GM21381 (cell line): ENCODE results near the gene UHRF1.
A peak's percentile ranks its signal among the peaks of the same experiment; 100 is the strongest.
"Not testable (repeated sequence)": the region's sequence is repeated elsewhere in the genome, so short reads cannot be mapped to it uniquely, and the experiment has no call there.

Source experiments
- ATAC-seq: cut with Tn5 transposase; IDR thresholded peaks from one replicate; pipeline ENCODE4 v1.9.1; 2021; ENCODE audit warnings: mild to moderate bottlenecking, moderate library complexity; ENCODE audit not compliant: unreplicated experiment

UHRF1 gene

GRCh38 chr19:4909156-4909896, at the start of gene UHRF1:
Gene UHRF1 (plus strand): TSS chr19:4909501. CDS start chr19:4910886, 1,385 bp downstream.
- ATAC-seq = peak; percentile 30

GRCh38 chr19:4859697-4860096, 49.6 kb upstream of the UHRF1 start:
- no peak for ATAC-seq

GRCh38 chr19:4861147-4861546, 48.2 kb upstream of the UHRF1 start:
- ATAC-seq = no peak

- no peak for ATAC-seq
Observed at GRCh38 chr19:4866595-4867424, 42.5 kb upstream of the UHRF1 start.

- ATAC-seq = peak; percentile 80
Observed at GRCh38 chr19:4867534-4868285, 41.6 kb upstream of the UHRF1 start, which contains the start of gene PLIN3. Gene PLIN3 (minus strand): TSS chr19:4867667. CDS start chr19:4861394, 6,273 bp downstream.

GRCh38 chr19:4868286-4868834, 40.9 kb upstream of the UHRF1 start:
- no peak for ATAC-seq

- ATAC-seq = no peak
Observed at GRCh38 chr19:4870025-4870700, 39.1 kb upstream of the UHRF1 start.

GRCh38 chr19:4871711-4872110, 37.6 kb upstream of the UHRF1 start:
- no peak for ATAC-seq

GRCh38 chr19:4873930-4874329, 35.4 kb upstream of the UHRF1 start:
- ATAC-seq = no peak

- ATAC-seq = no peak
Observed at GRCh38 chr19:4877753-4878490, 31.4 kb upstream of the UHRF1 start.

GRCh38 chr19:4878491-4878968, 30.8 kb upstream of the UHRF1 start:
- no peak for ATAC-seq

GRCh38 chr19:4879041-4879440, 30.3 kb upstream of the UHRF1 start:
- ATAC-seq = no peak

- ATAC-seq = not testable (repeated sequence)
Observed at GRCh38 chr19:4882874-4883273, 26.4 kb upstream of the UHRF1 start.

- ATAC-seq = not testable (repeated sequence)
Observed at GRCh38 chr19:4884993-4885392, 24.3 kb upstream of the UHRF1 start.

- ATAC-seq = not testable (repeated sequence)
Observed at GRCh38 chr19:4887803-4888202, 21.5 kb upstream of the UHRF1 start.

- ATAC-seq = no peak
Observed at GRCh38 chr19:4889034-4889815, 20.1 kb upstream of the UHRF1 start.

GRCh38 chr19:4891066-4891465, 18.2 kb upstream of the UHRF1 start:
- ATAC-seq = no peak

- ATAC-seq = not testable (repeated sequence)
Observed at GRCh38 chr19:4892962-4893361, 16.3 kb upstream of the UHRF1 start.

GRCh38 chr19:4896372-4896771, 12.9 kb upstream of the UHRF1 start:
- no peak for ATAC-seq
